NOMO-1 treated with dmso at 0.1 percent for 144 hours (cell line): ENCODE data around the gene PPP4R3B.

ENCODE experiments used
- DNase-seq: peaks from one replicate; lab custom pipeline; 2025; ENCODE audit not compliant: unreplicated experiment; lab: John Stamatoyannopoulos, UW

Gene PPP4R3B

GRCh38 chr2:55519938-55520885 lies 97.2 kb downstream of the PPP4R3B start:
- DNase-seq = no peak

DNA sequence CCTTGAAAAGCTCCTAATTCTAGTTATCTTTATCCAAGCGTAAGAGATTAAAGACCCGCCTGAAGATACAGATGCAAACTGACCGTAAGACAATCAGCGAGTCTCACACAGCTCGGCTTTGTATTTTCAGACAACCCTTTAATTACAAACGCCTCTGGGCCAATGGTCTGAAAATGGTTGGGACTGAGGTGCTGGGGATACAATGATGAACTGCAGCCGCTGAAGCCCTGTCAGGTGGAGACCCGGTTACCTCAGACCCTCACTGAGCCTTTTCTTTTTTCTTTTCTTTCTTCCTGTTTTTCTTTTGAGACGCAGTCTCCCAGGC lies 98.6 kb downstream of the PPP4R3B start:
- no peak for DNase-seq

DNA sequence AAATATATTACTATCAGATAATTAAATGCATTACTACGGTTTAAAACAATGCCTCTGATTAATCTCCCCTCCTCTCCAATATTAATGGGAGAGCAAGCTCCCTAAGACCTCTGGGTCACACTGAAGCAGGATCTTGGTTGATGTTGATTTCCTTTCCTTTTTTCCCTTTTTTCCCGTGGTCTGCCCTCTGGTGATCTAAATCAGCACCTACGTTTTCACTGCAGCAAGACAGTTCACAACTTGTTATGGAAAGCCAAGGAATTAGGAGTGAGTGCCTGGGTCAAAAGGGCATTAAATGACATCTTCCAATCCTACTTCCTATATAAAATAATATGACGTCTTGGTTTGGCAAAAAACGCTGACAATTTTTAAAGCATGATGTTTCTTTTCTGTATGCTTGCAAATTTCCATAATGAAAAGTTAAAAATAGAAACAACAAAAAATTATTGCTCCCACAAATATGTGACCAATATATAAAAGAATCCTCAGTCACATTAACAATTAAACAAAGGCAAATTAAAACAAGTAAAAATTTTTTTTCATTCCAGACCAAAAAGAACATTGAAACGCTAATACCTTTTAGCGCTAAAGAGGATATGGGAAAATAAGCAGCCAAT lies 105.8 kb downstream of the PPP4R3B start:
- DNase-seq = no peak

DNA sequence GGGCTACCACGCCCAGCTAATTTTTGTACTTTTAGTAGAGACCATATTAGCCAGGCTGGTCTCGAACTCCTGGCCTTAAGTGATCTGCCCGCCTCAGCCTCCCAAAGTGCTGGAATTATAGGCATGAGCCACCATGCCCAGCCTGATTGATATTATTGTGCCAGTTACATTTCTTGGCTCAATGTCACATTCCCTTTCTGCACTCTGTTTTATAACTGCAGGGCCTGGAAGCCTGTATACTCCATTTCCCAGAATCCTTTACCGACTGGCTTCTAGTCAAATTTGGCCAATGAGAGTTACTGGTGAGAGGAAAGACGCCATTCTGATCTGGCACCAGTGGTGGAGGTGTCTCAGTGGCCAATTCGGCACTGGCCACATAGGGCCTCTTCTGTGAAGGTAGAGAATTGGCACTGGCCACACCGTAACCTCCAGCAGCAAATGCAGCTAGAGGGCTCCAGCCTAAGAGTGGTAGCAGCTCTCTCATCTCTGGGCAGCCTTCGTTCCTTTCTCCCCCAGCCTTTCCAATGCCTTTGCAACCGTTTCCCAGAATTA lies 114.8 kb downstream of the PPP4R3B start:
- no peak for DNase-seq

GRCh38 chr2:55500025-55500424 lies 117.4 kb downstream of the PPP4R3B start:
- DNase-seq = no peak

DNA sequence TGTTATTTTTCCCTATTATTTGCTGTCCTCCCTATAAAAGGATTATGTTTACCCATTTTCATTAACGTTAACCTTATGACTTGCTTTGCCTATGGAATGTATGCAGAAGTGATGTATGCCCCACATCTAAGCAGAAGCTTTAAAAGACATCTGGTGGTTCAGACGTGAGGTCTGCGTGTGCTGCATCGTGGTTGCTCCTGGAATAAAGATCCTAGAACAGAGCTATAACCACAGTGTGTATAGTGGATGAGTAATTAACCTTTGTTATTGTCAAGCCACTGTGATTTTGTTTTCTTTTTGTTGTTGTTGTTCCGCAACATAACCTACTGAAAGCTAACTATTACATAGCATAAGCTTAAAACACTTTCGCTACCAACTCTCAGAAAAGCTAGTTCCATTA lies 118.8 kb downstream of the PPP4R3B start:
- DNase-seq = no peak
